OCI-LY1 (cell line): ENCODE results near the gene STK32B.

ENCODE experiments used
- H2AFZ ChIP-seq: fragments of 200-600 bp; sonication (generic), shearing (Covaris generic); 2 replicates; pipeline ENCODE4 v1.6.0; 2014; ENCODE audit warnings: antibody characterized with exemption, mild to moderate bottlenecking, low read length
- H3F3A ChIP-seq: fragments of 200-600 bp; sonication (generic), shearing (Covaris generic); 2 replicates; pipeline ENCODE4 v1.6.0; 2014; ENCODE audit warnings: mild to moderate bottlenecking, antibody characterized with exemption, low read length, moderate library complexity; ENCODE audit not compliant: insufficient read depth
- H3K27ac ChIP-seq: fragments of 200-600 bp; sonication (generic); 2 replicates; pipeline ENCODE4 v1.5.1; 2014; ENCODE audit warnings: low read length, mixed run types, mild to moderate bottlenecking, low read depth; ENCODE audit not compliant: poor library complexity, severe bottlenecking
- H3K27me3 ChIP-seq: fragments of 200-600 bp; sonication (generic); 2 replicates; pipeline ENCODE4 v1.6.0; 2014; ENCODE audit warnings: antibody characterized with exemption, mild to moderate bottlenecking, low read length, moderate library complexity; ENCODE audit not compliant: insufficient read depth
- H3K36me3 ChIP-seq: fragments of 200-600 bp; sonication (generic); 2 replicates; pipeline ENCODE4 v1.6.1; 2014; ENCODE audit warnings: mild to moderate bottlenecking, antibody characterized with exemption, low read length, moderate library complexity, mixed read lengths; ENCODE audit not compliant: insufficient read depth
- H3K4me1 ChIP-seq: fragments of 200-600 bp; sonication (generic); 2 replicates; pipeline ENCODE4 v1.5.1; 2014; ENCODE audit warnings: mild to moderate bottlenecking, low read length, moderate library complexity; ENCODE audit not compliant: insufficient read depth, severe bottlenecking
- H3K4me2 ChIP-seq: fragments of 200-600 bp; sonication (generic), shearing (Covaris generic); 2 replicates; pipeline ENCODE4 v1.6.1; 2014; ENCODE audit warnings: low read length
- H3K4me3 ChIP-seq: fragments of 200-600 bp; sonication (generic); 2 replicates; pipeline ENCODE4 v1.5.1; 2014; ENCODE audit warnings: low read length, low read depth, mild to moderate bottlenecking, mixed read lengths; ENCODE audit not compliant: poor library complexity, severe bottlenecking
- H3K79me2 ChIP-seq: fragments of 200-600 bp; shearing (Covaris generic); 2 replicates; pipeline ENCODE4 v1.6.1; 2016; ENCODE audit warnings: mixed run types, low read length, mixed read lengths; ENCODE audit not compliant: insufficient read depth
- H3K9ac ChIP-seq: fragments of 200-600 bp; sonication (generic), shearing (Covaris generic); 2 replicates; pipeline ENCODE4 v1.6.1; 2014; ENCODE audit warnings: mild to moderate bottlenecking, low read length, mixed read lengths
- H3K9me2 ChIP-seq: fragments of 200-600 bp; sonication (generic), shearing (Covaris generic); 2 replicates; pipeline ENCODE4 v1.6.1; 2014; ENCODE audit warnings: low read depth, mild to moderate bottlenecking, low read length, mixed read lengths
- H3K9me3 ChIP-seq: fragments of 200-600 bp; shearing (Covaris generic); 2 replicates; pipeline ENCODE4 v1.6.1; 2014; ENCODE audit warnings: low read length, mixed read lengths
- H4K20me1 ChIP-seq: fragments of 200-600 bp; sonication (generic), shearing (Covaris generic); 2 replicates; pipeline ENCODE4 v1.6.0; 2016; ENCODE audit warnings: mild to moderate bottlenecking, low read length; ENCODE audit not compliant: insufficient read depth
- CTCF ChIP-seq: fragments of 200-600 bp; sonication (generic), shearing (Covaris generic); IDR thresholded peaks from 2 replicates; pipeline ENCODE4 v1.5.1; 2017; ENCODE audit warnings: mild to moderate bottlenecking, antibody characterized with exemption, low read length, moderate library complexity, mixed read lengths
- EZH2 ChIP-seq: fragments of 200-600 bp; sonication (generic), shearing (Covaris generic); IDR thresholded peaks from 2 replicates; pipeline ENCODE4 v1.8.0; 2017; ENCODE audit warnings: borderline replicate concordance, mixed run types, mild to moderate bottlenecking, antibody characterized with exemption, low read length, moderate library complexity, mixed read lengths

STK32B gene

GRCh38 chr4:5143940-5144339, 92.7 kb downstream of the STK32B start:
- H3K9me3 ChIP-seq = no peaks in the 10 kb centered on the region
- no peaks in the 10 kb centered on the region for H3K27me3 ChIP-seq
- H3F3A ChIP-seq = no peaks in the 10 kb centered on the region
- no peaks in the 10 kb centered on the region for H3K79me2 ChIP-seq
- H3K36me3 ChIP-seq = no peaks in the 10 kb centered on the region
- no peaks in the 10 kb centered on the region for H3K4me1 ChIP-seq
- TF ChIP-seq EZH2 (no peak), CTCF (no peak)
- no peak overlapping the region for H3K4me2 ChIP-seq
- H3K27ac ChIP-seq = no peak overlapping the region
- no peak overlapping the region for H3K4me3 ChIP-seq
- H2AFZ ChIP-seq = no peak overlapping the region
- H4K20me1 ChIP-seq = no peaks in the 10 kb centered on the region
- H3K9ac ChIP-seq = no peak overlapping the region
- no peaks in the 10 kb centered on the region for H3K9me2 ChIP-seq

DNA sequence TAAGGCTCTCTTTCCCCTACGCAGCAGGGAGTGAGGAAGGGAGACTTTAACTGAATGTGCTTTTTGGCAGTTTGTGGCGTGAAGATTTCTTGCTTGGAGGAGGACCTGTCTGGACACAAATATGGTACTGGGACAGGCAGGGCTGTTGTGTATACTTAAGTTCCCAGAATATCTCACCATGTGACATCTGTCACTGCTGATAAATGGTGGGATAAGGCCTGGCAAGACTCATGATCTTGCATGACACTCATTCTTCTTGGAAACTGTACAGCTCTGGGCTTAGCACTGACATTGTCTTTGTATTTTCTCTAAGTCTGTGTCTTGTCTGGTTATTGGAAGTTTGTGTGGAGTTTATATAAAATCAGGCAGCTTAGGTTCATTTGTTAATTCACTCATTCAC, 93.1 kb downstream of the STK32B start:
- H3K36me3 ChIP-seq = no peaks in the 10 kb centered on the region
- H2AFZ ChIP-seq = no peak overlapping the region
- H3K9me3 ChIP-seq = no peaks in the 10 kb centered on the region
- no peak overlapping the region for H3K4me2 ChIP-seq
- H3K9me2 ChIP-seq = no peaks in the 10 kb centered on the region
- H4K20me1 ChIP-seq = no peaks in the 10 kb centered on the region
- H3K79me2 ChIP-seq = no peaks in the 10 kb centered on the region
- no peak overlapping the region for H3K4me3 ChIP-seq
- no peaks in the 10 kb centered on the region for H3K4me1 ChIP-seq
- H3K27ac ChIP-seq = no peak overlapping the region
- H3K27me3 ChIP-seq = no peaks in the 10 kb centered on the region
- TF ChIP-seq EZH2 = no peak
- H3K9ac ChIP-seq = no peak overlapping the region
- H3F3A ChIP-seq = no peaks in the 10 kb centered on the region

DNA sequence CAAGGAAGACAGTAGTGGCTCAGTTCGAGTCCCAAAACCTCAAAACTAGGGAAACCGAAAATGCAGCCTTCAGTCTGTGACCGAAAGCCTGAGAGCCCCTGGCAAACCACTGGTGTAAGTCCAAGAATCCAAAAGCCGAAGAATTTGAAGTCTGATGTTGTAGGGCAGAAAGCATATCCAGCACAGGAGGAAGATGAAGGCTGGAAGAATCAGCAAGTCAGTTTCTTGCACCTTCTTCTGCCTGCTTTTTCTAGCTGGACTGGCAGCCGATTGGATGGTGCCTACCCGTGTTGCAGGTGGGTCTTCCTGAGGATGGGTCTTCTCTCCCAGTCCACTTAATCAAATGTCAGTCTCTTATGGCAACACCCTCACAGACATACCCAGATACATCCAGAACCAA, 95.0 kb downstream of the STK32B start:
- no peak overlapping the region for H3K9ac ChIP-seq
- no peaks in the 10 kb centered on the region for H3K36me3 ChIP-seq
- H3K9me3 ChIP-seq = no peaks in the 10 kb centered on the region
- no peaks in the 10 kb centered on the region for H3F3A ChIP-seq
- no peaks in the 10 kb centered on the region for H3K4me1 ChIP-seq
- no peaks in the 10 kb centered on the region for H3K27me3 ChIP-seq
- H3K4me2 ChIP-seq = no peak overlapping the region
- no peaks in the 10 kb centered on the region for H4K20me1 ChIP-seq
- H3K79me2 ChIP-seq = no peaks in the 10 kb centered on the region
- no peak overlapping the region for H2AFZ ChIP-seq
- H3K4me3 ChIP-seq = no peak overlapping the region
- H3K9me2 ChIP-seq = no peaks in the 10 kb centered on the region
- TF ChIP-seq CTCF (no peak), EZH2 (no peak)
- no peak overlapping the region for H3K27ac ChIP-seq

- Histone ChIP-seq H2AFZ (no peak overlapping the region), H4K20me1 (no peaks in the 10 kb centered on the region), H3K4me2 (no peak overlapping the region), H3K9ac (no peak overlapping the region), H3K27me3 (no peaks in the 10 kb centered on the region), H3K36me3 (no peaks in the 10 kb centered on the region), H3F3A (no peaks in the 10 kb centered on the region), H3K4me3 (no peak overlapping the region), H3K9me3 (no peaks in the 10 kb centered on the region), H3K79me2 (no peaks in the 10 kb centered on the region), H3K27ac (no peak overlapping the region), H3K9me2 (no peaks in the 10 kb centered on the region), H3K4me1 (no peaks in the 10 kb centered on the region)
- no peak for TF ChIP-seq EZH2
- TF ChIP-seq CTCF = no peak
Observed at GRCh38 chr4:5152521-5152920, 101.2 kb downstream of the STK32B start.
